ENCODE data around the gene RAD9A. TPM values are rescaled to one million over a fixed set of nuclear protein-coding genes. Genes with fewer than 3 reads are reported as not detected.
"Not testable (repeated sequence)": the region's sequence is repeated elsewhere in the genome, so short reads cannot be mapped to it uniquely, and the experiment has no call there.

The RAD9A gene
- total RNA-seq, 2 donors from 2014 or later, result 32.0 to 37.5 TPM

DNA sequence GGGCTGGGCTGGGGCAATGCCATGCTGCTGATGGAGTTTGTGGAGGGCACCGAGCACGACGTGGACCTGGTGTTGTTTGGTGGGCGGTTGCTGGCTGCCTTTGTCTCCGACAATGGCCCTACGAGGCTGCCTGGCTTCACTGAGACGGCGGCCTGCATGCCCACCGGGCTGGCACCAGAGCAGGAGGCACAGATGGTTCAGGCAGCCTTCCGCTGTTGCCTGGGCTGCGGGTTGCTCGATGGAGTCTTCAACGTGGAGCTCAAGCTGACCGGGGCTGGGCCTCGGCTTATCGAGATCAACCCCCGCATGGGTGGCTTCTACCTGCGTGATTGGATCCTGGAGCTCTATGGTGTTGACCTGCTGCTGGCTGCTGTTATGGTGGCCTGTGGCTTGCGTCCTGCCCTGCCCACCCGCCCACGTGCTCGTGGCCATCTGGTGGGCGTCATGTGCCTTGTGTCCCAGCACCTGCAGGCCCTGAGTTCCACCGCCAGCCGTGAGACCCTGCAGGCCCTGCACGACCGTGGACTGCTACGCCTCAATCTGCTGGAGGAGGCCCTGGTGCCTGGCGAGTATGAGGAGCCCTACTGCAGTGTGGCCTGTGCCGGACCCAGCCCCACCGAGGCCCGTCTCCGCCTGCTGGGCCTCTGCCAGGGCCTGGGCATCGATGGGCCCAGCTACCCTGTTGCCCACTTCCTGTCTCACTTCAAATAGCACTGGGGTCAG, 32.3 kb downstream of the RAD9A start:
- peaks cover 16% of the 10 kb centered on the region for H3K36me3 Mint-ChIP-seq (ENCODE audit: low read depth)
- H3K4me3 Mint-ChIP-seq, result no peak overlapping the region
- peaks cover 5% of the 10 kb centered on the region for H3K4me1 Mint-ChIP-seq
- no peaks in the 10 kb centered on the region for H3K9me3 Mint-ChIP-seq
- H3K27me3 Mint-ChIP-seq, result no peaks in the 10 kb centered on the region
- ATAC-seq (replicated peaks), result no peak
- no peak overlapping the region for H3K27ac Mint-ChIP-seq

GRCh38 chr11:67427364-67427859, 35.6 kb downstream of the RAD9A start:
- H3K36me3 Mint-ChIP-seq (ENCODE audit: low read depth), result peaks cover 43% of the 10 kb centered on the region
- H3K27me3 Mint-ChIP-seq, H3K9me3 Mint-ChIP-seq: not testable (repeated sequence)
- peak overlapping the region; percentile 96 for H3K27ac Mint-ChIP-seq
- peak overlapping the region; percentile 92 for H3K4me3 Mint-ChIP-seq
- H3K4me1 Mint-ChIP-seq, result peaks cover 12% of the 10 kb centered on the region
- ATAC-seq (replicated peaks), result peak; percentile 64

DNA sequence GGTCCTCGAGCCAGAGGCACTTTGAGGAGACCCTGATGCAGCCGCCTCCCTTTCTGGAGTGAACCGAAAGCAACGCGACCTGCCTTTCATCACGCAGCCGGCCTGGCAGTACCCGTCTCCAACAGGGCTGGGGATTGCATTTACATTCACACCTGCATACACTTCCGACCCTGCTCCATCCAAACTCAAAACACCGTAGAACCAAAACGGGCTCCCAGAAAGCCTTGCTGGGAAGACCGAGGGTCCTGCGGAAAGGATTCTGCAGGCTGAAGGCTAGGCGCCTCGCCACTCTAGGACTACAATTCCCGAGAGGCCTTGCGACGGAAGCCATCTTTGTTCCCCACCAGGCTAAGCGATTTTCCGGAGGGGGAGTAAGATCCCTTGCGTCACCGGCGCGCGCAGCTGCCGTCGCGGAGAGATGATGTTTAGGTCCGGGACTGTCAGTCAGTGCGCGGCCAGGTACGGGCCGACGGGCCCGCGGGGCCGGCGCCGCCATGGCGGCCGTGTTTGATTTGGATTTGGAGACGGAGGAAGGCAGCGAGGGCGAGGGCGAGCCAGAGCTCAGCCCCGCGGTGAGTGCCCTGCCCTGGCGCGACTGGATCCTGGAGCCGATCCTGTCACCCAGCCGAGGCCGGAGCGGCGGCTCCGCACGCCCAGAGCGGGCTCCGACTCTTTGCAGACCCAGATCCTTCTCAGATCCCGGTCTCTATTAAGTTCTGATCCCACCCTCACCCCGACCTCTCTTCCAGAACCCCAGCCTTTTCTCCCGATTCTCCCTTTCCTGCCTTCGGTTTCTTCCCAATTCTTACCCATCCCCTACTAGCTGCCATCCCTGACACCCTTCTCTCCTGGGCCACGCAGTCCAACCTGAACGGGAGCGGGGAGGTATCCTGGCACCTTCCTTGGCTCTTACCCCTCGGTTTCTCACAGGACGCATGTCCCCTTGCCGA, 36.5 kb downstream of the RAD9A start, which contains the start of gene RPS6KB2:
TSS of gene RPS6KB2 (plus strand) at position 443 of the 950 bp plus-strand sequence. CDS start at position 495, 52 bp downstream.
- Mint-ChIP-seq H3K9me3 (no peaks in the 10 kb centered on the region), H3K4me1 (peaks cover 7% of the 10 kb centered on the region), H3K36me3 (ENCODE audit: low read depth) (peaks cover 53% of the 10 kb centered on the region), H3K27ac (peak within 1 kb of the TSS; percentile 96), H3K4me3 (peak within 1 kb of the TSS; percentile 92), H3K27me3 (no peaks in the 10 kb centered on the region)
- ATAC-seq (replicated peaks), result peak; percentile 85

DNA sequence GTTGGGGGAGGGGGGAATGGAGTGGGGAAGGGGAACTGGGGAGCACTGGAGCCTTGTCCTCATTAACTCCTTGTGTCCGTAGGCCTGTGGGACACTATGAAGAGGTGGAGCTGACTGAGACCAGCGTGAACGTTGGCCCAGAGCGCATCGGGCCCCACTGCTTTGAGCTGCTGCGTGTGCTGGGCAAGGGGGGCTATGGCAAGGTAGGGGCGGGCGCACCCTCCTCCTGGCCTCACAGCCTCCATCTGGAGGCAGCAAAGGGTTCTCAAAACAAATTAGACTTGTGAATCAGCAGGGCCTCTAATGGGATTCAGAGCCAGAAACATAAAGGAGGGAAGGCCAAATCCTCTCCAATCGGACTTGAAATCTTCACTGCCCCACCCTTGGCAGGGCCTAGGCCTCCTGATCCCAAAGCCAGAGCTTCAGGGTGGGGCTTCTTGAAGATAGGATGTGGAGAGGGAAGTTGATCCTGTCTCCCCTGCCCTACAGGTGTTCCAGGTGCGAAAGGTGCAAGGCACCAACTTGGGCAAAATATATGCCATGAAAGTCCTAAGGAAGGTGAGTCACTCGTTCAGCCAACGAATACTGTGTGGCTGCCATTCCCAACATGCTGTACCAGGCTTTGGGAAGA, 37.4 kb downstream of the RAD9A start:
- Mint-ChIP-seq H3K27me3 (no peaks in the 10 kb centered on the region), H3K4me3 (peak overlapping the region; percentile 92), H3K36me3 (ENCODE audit: low read depth) (peaks cover 59% of the 10 kb centered on the region), H3K4me1 (peaks cover 7% of the 10 kb centered on the region), H3K9me3 (no peaks in the 10 kb centered on the region), H3K27ac (peak overlapping the region; percentile 96)
- ATAC-seq (replicated peaks), result no peak

- H3K4me1 Mint-ChIP-seq, result peaks cover 7% of the 10 kb centered on the region
- no peaks in the 10 kb centered on the region for H3K9me3 Mint-ChIP-seq
- H3K36me3 Mint-ChIP-seq (ENCODE audit: low read depth), result peaks cover 64% of the 10 kb centered on the region
- no peaks in the 10 kb centered on the region for H3K27me3 Mint-ChIP-seq
- H3K27ac Mint-ChIP-seq, result no peak overlapping the region
- no peak for ATAC-seq (replicated peaks)
- H3K4me3 Mint-ChIP-seq, result peak overlapping the region; percentile 92
These were observed 37.9 kb downstream of the RAD9A start for GRCh38 chr11:67429722-67430121.

- Mint-ChIP-seq H3K4me1 (peaks cover 7% of the 10 kb centered on the region), H3K36me3 (ENCODE audit: low read depth) (peaks cover 83% of the 10 kb centered on the region), H3K27me3 (no peaks in the 10 kb centered on the region), H3K9me3 (no peaks in the 10 kb centered on the region), H3K27ac (peak overlapping the region; percentile 84), H3K4me3 (peak overlapping the region; percentile 39)
- no peak for ATAC-seq (replicated peaks)
These were observed 39.8 kb downstream of the RAD9A start for GRCh38 chr11:67431346-67432249.

- no peaks in the 10 kb centered on the region for H3K9me3 Mint-ChIP-seq
- no peak for ATAC-seq (replicated peaks)
- peak overlapping the region; percentile 95 for H3K4me3 Mint-ChIP-seq
- H3K27ac Mint-ChIP-seq, result peak overlapping the region; percentile 84
- H3K36me3 Mint-ChIP-seq (ENCODE audit: low read depth), result peaks cover 90% of the 10 kb centered on the region
- H3K27me3 Mint-ChIP-seq, result no peaks in the 10 kb centered on the region
- peaks cover 7% of the 10 kb centered on the region for H3K4me1 Mint-ChIP-seq
These were observed 41.0 kb downstream of the RAD9A start for GRCh38 chr11:67432655-67433349.

- H3K4me3 Mint-ChIP-seq, result peak overlapping the region; percentile 95
- H3K36me3 Mint-ChIP-seq (ENCODE audit: low read depth), result peaks cover 90% of the 10 kb centered on the region
- H3K4me1 Mint-ChIP-seq, result peaks cover 7% of the 10 kb centered on the region
- H3K27ac Mint-ChIP-seq, result peak overlapping the region; percentile 66
- peak; percentile 13 for ATAC-seq (replicated peaks)
- no peaks in the 10 kb centered on the region for H3K27me3 Mint-ChIP-seq
- H3K9me3 Mint-ChIP-seq, result no peaks in the 10 kb centered on the region
These were observed 42.0 kb downstream of the RAD9A start for GRCh38 chr11:67433536-67434394.

GRCh38 chr11:67434395-67434881, 42.7 kb downstream of the RAD9A start:
- Mint-ChIP-seq H3K4me1 (peaks cover 7% of the 10 kb centered on the region), H3K27ac (peak overlapping the region; percentile 66), H3K27me3 (no peaks in the 10 kb centered on the region), H3K4me3 (peak overlapping the region; percentile 95), H3K36me3 (ENCODE audit: low read depth) (peaks cover 95% of the 10 kb centered on the region), H3K9me3 (no peaks in the 10 kb centered on the region)
- ATAC-seq (replicated peaks), result peak; percentile 33

- peaks cover 98% of the 10 kb centered on the region for H3K36me3 Mint-ChIP-seq (ENCODE audit: low read depth)
- H3K4me3 Mint-ChIP-seq, result peak overlapping the region; percentile 95
- H3K9me3 Mint-ChIP-seq, result no peaks in the 10 kb centered on the region
- H3K27me3 Mint-ChIP-seq, result no peaks in the 10 kb centered on the region
- H3K4me1 Mint-ChIP-seq, result peaks cover 7% of the 10 kb centered on the region
- peak overlapping the region; percentile 87 for H3K27ac Mint-ChIP-seq
- no peak for ATAC-seq (replicated peaks)
These were observed 43.4 kb downstream of the RAD9A start for GRCh38 chr11:67435031-67435726.

DNA sequence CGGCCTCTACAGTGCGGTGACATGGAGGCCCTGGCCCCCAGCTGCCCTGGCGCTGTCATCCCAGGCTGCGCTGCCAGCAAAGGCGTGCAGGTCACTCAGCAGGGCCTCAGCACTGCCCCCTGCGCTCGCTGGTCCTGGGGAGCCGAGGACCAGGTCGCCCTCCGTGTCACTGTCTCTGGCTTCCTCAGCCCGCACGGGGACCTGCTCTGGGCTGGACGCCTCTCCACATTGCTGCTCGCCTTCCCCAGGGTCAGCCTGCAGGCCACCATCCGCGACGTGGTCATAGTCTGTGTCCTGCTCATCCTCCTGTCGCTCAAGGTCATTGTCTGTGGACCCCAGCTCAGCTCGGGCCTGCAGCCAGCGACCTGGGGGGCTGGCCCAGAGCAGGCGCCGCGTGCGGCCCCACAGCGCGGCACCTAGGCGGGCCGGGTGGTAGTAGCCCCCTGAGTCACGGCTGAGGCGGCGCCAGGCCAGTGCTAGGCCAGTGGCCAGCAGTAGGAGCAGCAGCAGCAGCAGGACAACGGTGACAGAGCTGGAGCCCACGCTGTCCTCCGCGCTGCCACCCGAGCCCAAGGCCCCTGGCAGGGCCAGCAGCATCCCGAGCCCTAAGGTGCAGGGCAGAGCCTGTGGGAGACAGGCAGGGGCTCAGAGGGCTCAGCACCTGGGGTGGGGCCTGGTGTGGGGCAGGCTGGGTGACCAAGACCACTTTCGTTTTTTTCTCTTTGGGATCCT, 44.1 kb downstream of the RAD9A start:
- Mint-ChIP-seq H3K36me3 (ENCODE audit: low read depth) (peaks cover 94% of the 10 kb centered on the region), H3K4me3 (peak overlapping the region; percentile 95), H3K27ac (peak overlapping the region; percentile 92), H3K9me3 (no peaks in the 10 kb centered on the region), H3K4me1 (peaks cover 12% of the 10 kb centered on the region), H3K27me3 (no peaks in the 10 kb centered on the region)
- peak; percentile 1 for ATAC-seq (replicated peaks)
